H1 (cell line): ENCODE data around the gene SIK1. TPM values are rescaled to one million over a fixed set of nuclear protein-coding genes. Genes with fewer than 3 reads are reported as not detected.
"Not testable (repeated sequence)": the region's sequence is repeated elsewhere in the genome, so short reads cannot be mapped to it uniquely, and the experiment has no call there.

Experiments used
- CTCF ChIA-PET: fragments of 300-600 bp; sonication (Branson Sonifier 250); formaldehyde crosslinking; loops from one replicate; lab custom pipeline; 2021; ENCODE audit not compliant: partially characterized antibody; lab: Charles Lee
- POLR2A ChIA-PET: fragments of 300-600 bp; sonication (Branson Sonifier 250); formaldehyde crosslinking; loops from one replicate; lab custom pipeline; 2021; ENCODE audit warnings: inconsistent platforms; ENCODE audit not compliant: partially characterized antibody; lab: Charles Lee
- DNase-seq, 2 experiments: peaks; one replicate each; pipeline versions ENCODE4 v3.0.0 to v3.0.0-alpha.2; 2010 to 2022; ENCODE audit warnings: low spot score in 2 of 2, low read depth in 1 of 2, mixed read lengths in 1 of 2
- FAIRE-seq: peaks from 2 replicates; lab custom pipeline; 2011; peaks lifted over from hg19 to GRCh38; lab: Jason Lieb, UNC
- H2AFZ ChIP-seq: 2 replicates; pipeline ENCODE4 v1.8.1; 2012; ENCODE audit warnings: low read length, inconsistent platforms
- H2AK5ac ChIP-seq: 2 replicates; pipeline ENCODE4 v1.6.1; 2013; ENCODE audit warnings: low read depth, low read length
- H2BK120ac ChIP-seq: replicated peaks from 2 replicates; pipeline ENCODE3; 2013; ENCODE audit warnings: low read depth, low read length, inconsistent platforms
- H2BK12ac ChIP-seq: 2 replicates; pipeline ENCODE4 v1.6.1; 2013; ENCODE audit warnings: low read depth, low read length
- H2BK15ac ChIP-seq: 2 replicates; pipeline ENCODE4 v1.6.1; 2013; ENCODE audit warnings: low read length
- H2BK20ac ChIP-seq: 2 replicates; pipeline ENCODE4 v1.6.1; 2013; ENCODE audit warnings: low read length
- H2BK5ac ChIP-seq: 2 replicates; pipeline ENCODE4 v1.6.1; 2013; ENCODE audit warnings: low read depth, low read length
- H3K14ac ChIP-seq: 2 replicates; pipeline ENCODE4 v1.6.1; 2013; ENCODE audit warnings: inconsistent platforms; ENCODE audit not compliant: insufficient read length
- H3K18ac ChIP-seq: 2 replicates; pipeline ENCODE4 v1.6.1; 2013; ENCODE audit warnings: low read length; ENCODE audit errors: extremely low read depth
- H3K23ac ChIP-seq: 2 replicates; pipeline ENCODE4 v1.6.1; 2013; ENCODE audit warnings: inconsistent platforms; ENCODE audit not compliant: insufficient read length
- H3K23me2 ChIP-seq: 2 replicates; pipeline ENCODE4 v1.6.1; 2013; ENCODE audit warnings: low read depth, low read length
- H3K27ac ChIP-seq: 2 replicates; pipeline ENCODE4 v1.6.1; 2011; ENCODE audit warnings: low read depth, low read length, inconsistent platforms
- H3K27me3 ChIP-seq, 4 experiments: replicated peaks in 1 of 4; 1 replicate in 1 of 4; 2 replicates in 3 of 4; pipeline versions ENCODE4 v1.6.1 to v1.8.1; 2011 to 2013; ENCODE audit warnings: low read length in 3 of 4, mild to moderate bottlenecking in 3 of 4, inconsistent platforms in 2 of 4, mixed read lengths in 2 of 4, moderate library complexity in 1 of 4; ENCODE audit not compliant: control insufficient read depth in 3 of 4, insufficient read depth in 3 of 4; ENCODE audit errors: extremely low read depth in 1 of 4
- H3K36me3 ChIP-seq, 4 experiments: 2 replicates each; pipeline versions ENCODE4 v1.6.1 to v1.8.1; 2011 to 2013; ENCODE audit warnings: mild to moderate bottlenecking in 4 of 4, low read length in 3 of 4, moderate library complexity in 2 of 4, control low read depth in 1 of 4, inconsistent platforms in 1 of 4; ENCODE audit not compliant: insufficient read depth in 4 of 4, control insufficient read depth in 2 of 4
- H3K4ac ChIP-seq: replicated peaks from 2 replicates; pipeline ENCODE3; 2013; ENCODE audit warnings: low read length, low read depth, mixed read lengths, inconsistent platforms; ENCODE audit not compliant: insufficient read length
- H3K4me1 ChIP-seq, 4 experiments: replicated peaks in 1 of 4; 1 replicate in 1 of 4; 2 replicates in 3 of 4; pipeline versions ENCODE4 v1.6.1 to v1.8.1; 2011 to 2013; ENCODE audit warnings: low read length in 3 of 4, inconsistent platforms in 2 of 4, mixed read lengths in 1 of 4; ENCODE audit not compliant: insufficient read depth in 4 of 4, control insufficient read depth in 3 of 4
- H3K4me2 ChIP-seq, 2 experiments: 2 replicates each; pipeline versions ENCODE4 v1.6.1 to v1.8.1; 2011 to 2013; ENCODE audit warnings: low read depth in 2 of 2, low read length in 2 of 2, control low read depth in 1 of 2, inconsistent platforms in 1 of 2, mild to moderate bottlenecking in 1 of 2; ENCODE audit not compliant: insufficient read depth in 1 of 2
- H3K4me3 ChIP-seq, 4 experiments: fragments of 200-600, 300-600 bp in 1 of 4; sonication (generic), shearing (Covaris generic), sonication (Bioruptor Twin) in 1 of 4; 2 replicates each; pipeline versions ENCODE4 v1.5.1 to v1.8.1; 2011 to 2016; ENCODE audit warnings: low read length in 4 of 4, low read depth in 3 of 4, control low read depth in 2 of 4, inconsistent platforms in 2 of 4, mild to moderate bottlenecking in 2 of 4, mixed read lengths in 1 of 4, moderate library complexity in 1 of 4; ENCODE audit not compliant: insufficient read depth in 2 of 4; ENCODE audit errors: extremely low read depth in 1 of 4
- H3K56ac ChIP-seq: replicated peaks from 2 replicates; pipeline ENCODE3; 2013; ENCODE audit warnings: low read depth, mild to moderate bottlenecking, mixed read lengths, low read length, inconsistent platforms; ENCODE audit not compliant: insufficient read length
- H3K79me1 ChIP-seq: 2 replicates; pipeline ENCODE4 v1.6.1; 2013; ENCODE audit warnings: low read depth, low read length, control low read depth
- H3K79me2 ChIP-seq, 2 experiments: 2 replicates each; pipeline versions ENCODE4 v1.6.1 to v1.8.1; 2012 to 2013; ENCODE audit warnings: low read length in 2 of 2, mild to moderate bottlenecking in 2 of 2, inconsistent platforms in 1 of 2; ENCODE audit not compliant: insufficient read depth in 2 of 2, control insufficient read depth in 1 of 2
- H3K9ac ChIP-seq, 4 experiments: replicated peaks in 1 of 4; 1 replicate in 1 of 4; 2 replicates in 3 of 4; pipeline versions ENCODE4 v1.6.1 to v1.8.1; 2011 to 2013; ENCODE audit warnings: low read depth in 3 of 4, low read length in 3 of 4, control low read depth in 2 of 4, mild to moderate bottlenecking in 2 of 4, moderate library complexity in 2 of 4, inconsistent platforms in 1 of 4; ENCODE audit errors: extremely low read depth in 1 of 4
- H3K9me3 ChIP-seq, 2 experiments: 2 replicates each; pipeline versions ENCODE4 v1.6.1 to v1.8.1; 2012 to 2013; ENCODE audit warnings: mild to moderate bottlenecking in 2 of 2, moderate library complexity in 2 of 2, control low read depth in 1 of 2, inconsistent platforms in 1 of 2, low read depth in 1 of 2, low read length in 1 of 2, mixed read lengths in 1 of 2; ENCODE audit not compliant: insufficient read depth in 2 of 2
- H4K20me1 ChIP-seq, 2 experiments: replicated peaks in 1 of 2; 2 replicates each; pipeline versions ENCODE3 to v1.8.1; 2011 to 2013; ENCODE audit warnings: inconsistent platforms in 2 of 2, low read length in 2 of 2, mild to moderate bottlenecking in 1 of 2; ENCODE audit not compliant: insufficient read depth in 2 of 2, control insufficient read depth in 1 of 2
- H4K5ac ChIP-seq: 2 replicates; pipeline ENCODE4 v1.6.1; 2013; ENCODE audit warnings: low read length, low read depth, mixed read lengths, inconsistent platforms; ENCODE audit not compliant: insufficient read length
- H4K8ac ChIP-seq: 2 replicates; pipeline ENCODE4 v1.8.0; 2013; ENCODE audit warnings: mild to moderate bottlenecking, moderate library complexity, low read length, inconsistent platforms; ENCODE audit not compliant: insufficient read depth; ENCODE audit errors: extremely low read depth
- H4K91ac ChIP-seq: replicated peaks from 2 replicates; pipeline ENCODE3; 2013; ENCODE audit warnings: low read length, mixed read lengths, inconsistent platforms; ENCODE audit not compliant: insufficient read length
- WGBS, 2 experiments: shearing (Covaris generic) in 1 of 2; methylation state at CpG; one replicate each; pipeline versions ENCODE4 v1.1.6 to v1.1.7; 2013 to 2015; ENCODE audit warnings: low lambda C conversion rate in 2 of 2, mixed read lengths in 2 of 2, inconsistent platforms in 1 of 2, low coverage in 1 of 2, missing lambda C conversion rate in 1 of 2; ENCODE audit not compliant: insufficient replicate concordance in 2 of 2, insufficient coverage in 1 of 2, insufficient read length in 1 of 2; ENCODE audit errors: extremely low coverage in 1 of 2, missing lambda C conversion rate in 1 of 2; 5-methylcytosine and 5-hydroxymethylcytosine counted together
- polyA plus RNA-seq, 7 experiments: library from polyadenylated mRNA; depleted of rRNA in 3 of 7; stranded (reverse) in 5 of 7; unstranded in 2 of 7; fragments of >200 nt in 5 of 7; fragments of 200-250 nt in 2 of 7; gene quantifications; 1 replicate in 5 of 7; 2 replicates in 1 of 7; 4 replicates in 1 of 7; pipeline versions ENCODE4 v1.2.1 to v1.2.3, GENCODE V29; 2011 to 2013; ENCODE audit warnings: missing spikeins in 2 of 7, mixed read lengths in 2 of 7
- total RNA-seq: library from RNA; stranded (reverse); fragmentation: NEBNext Ultra II Directional; extraction: Animal tissue kit (Norgen Biotek cat#: 25700); gene quantifications from 2 replicates; pipeline ENCODE4 v1.2.1, GENCODE V29; 2021

SIK1 gene
- total and polyA plus RNA-seq, 2 of the 8 experiments (the other 6 are each of a cell fraction or from before 2014, with no cell fraction given): 1.5 to 6.7 TPM

- H3K23me2 ChIP-seq, H3K4me3 ChIP-seq, H3K18ac ChIP-seq, H4K8ac ChIP-seq, H3K9me3 ChIP-seq, H3K14ac ChIP-seq, H4K91ac ChIP-seq, H3K79me1 ChIP-seq, H3K4ac ChIP-seq, H2BK120ac ChIP-seq, CTCF ChIA-PET, H2BK20ac ChIP-seq, H3K23ac ChIP-seq, H2BK12ac ChIP-seq, H2AFZ ChIP-seq, H2AK5ac ChIP-seq, DNase-seq, H3K56ac ChIP-seq, H2BK5ac ChIP-seq, H3K4me2 ChIP-seq, FAIRE-seq, H4K20me1 ChIP-seq, H3K27ac ChIP-seq, H4K5ac ChIP-seq, H3K9ac ChIP-seq, H2BK15ac ChIP-seq, H3K36me3 ChIP-seq, POLR2A ChIA-PET, H3K4me1 ChIP-seq, H3K79me2 ChIP-seq, H3K27me3 ChIP-seq: not testable (repeated sequence)
- no CpG with 5 or more reads among the region's 23 CpGs for WGBS, 2 experiments
These were observed 20.5 kb upstream of the SIK1 start for GRCh38 chr21:43447353-43447977.

DNA sequence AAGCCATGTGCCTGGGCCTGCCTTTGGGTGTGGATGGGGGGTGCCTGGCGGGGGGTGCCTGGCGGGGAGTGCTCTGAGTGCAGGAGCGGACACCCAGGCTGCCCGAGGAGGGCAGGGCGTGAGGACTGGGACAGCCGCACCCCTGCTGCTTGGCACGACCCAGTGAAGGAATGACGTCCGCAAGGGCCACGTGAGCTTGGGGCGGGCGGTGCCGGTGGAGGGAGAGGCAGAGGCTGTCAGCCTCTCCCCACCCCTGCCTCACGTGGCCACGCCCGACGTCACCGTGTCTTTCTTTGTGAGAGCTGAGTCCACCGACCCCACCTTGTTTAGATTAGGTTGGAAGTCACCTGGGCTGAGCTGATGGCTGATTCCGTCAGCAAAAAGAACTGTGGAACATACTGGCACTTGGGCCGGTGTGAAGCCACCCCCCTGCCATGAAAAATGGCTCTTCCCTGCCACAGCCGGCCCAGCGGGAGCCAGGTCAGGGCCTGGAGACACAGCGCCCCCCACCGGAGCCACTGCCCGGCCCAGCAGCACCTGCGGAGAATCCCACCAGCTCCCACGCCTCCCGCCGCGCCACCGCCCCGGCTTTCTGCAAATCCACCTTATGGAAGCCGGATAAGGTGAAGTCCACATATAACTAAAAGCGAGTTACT lies 19.5 kb upstream of the SIK1 start:
- not testable (repeated sequence) for FAIRE-seq

More for the DNA sequence above, 19.5 kb upstream of the SIK1 start:
- H3K27ac ChIP-seq, H3K14ac ChIP-seq, H3K27me3 ChIP-seq, H3K18ac ChIP-seq, H3K79me2 ChIP-seq, H4K91ac ChIP-seq, H2BK12ac ChIP-seq, H4K5ac ChIP-seq, H3K36me3 ChIP-seq, H2AK5ac ChIP-seq, H2BK20ac ChIP-seq, CTCF ChIA-PET, H2BK15ac ChIP-seq, H3K4me1 ChIP-seq, H4K8ac ChIP-seq, H3K4ac ChIP-seq, H3K23me2 ChIP-seq, H3K9ac ChIP-seq, H3K4me2 ChIP-seq, H4K20me1 ChIP-seq, H3K23ac ChIP-seq, H3K4me3 ChIP-seq, POLR2A ChIA-PET, H3K56ac ChIP-seq, H3K9me3 ChIP-seq, DNase-seq, H2BK120ac ChIP-seq, H2BK5ac ChIP-seq, H3K79me1 ChIP-seq, H2AFZ ChIP-seq: not testable (repeated sequence)
- no CpG with 5 or more reads among the region's 35 CpGs for WGBS, 2 experiments
